HUES6 (cell line): ENCODE measurements around the gene DHX9.
A peak's percentile ranks its signal among the peaks of the same experiment; 100 is the strongest.

ENCODE experiments used
- H3K27ac ChIP-seq: 2 replicates; pipeline ENCODE4 v1.7.0; 2013; ENCODE audit warnings: low read depth, mild to moderate bottlenecking, low read length, inconsistent platforms
- H3K27me3 ChIP-seq: 2 replicates; pipeline ENCODE4 v1.6.1; 2013; ENCODE audit warnings: low read length; ENCODE audit not compliant: control insufficient read depth, insufficient read depth
- H3K36me3 ChIP-seq: 2 replicates; pipeline ENCODE4 v1.6.1; 2013; ENCODE audit warnings: low read length; ENCODE audit not compliant: control insufficient read depth, insufficient read depth
- H3K4me1 ChIP-seq: 2 replicates; pipeline ENCODE4 v1.6.1; 2013; ENCODE audit warnings: low read length; ENCODE audit not compliant: control insufficient read depth, insufficient read depth
- H3K4me3 ChIP-seq: 2 replicates; pipeline ENCODE4 v1.5.1; 2013; ENCODE audit warnings: low read depth, low read length
- H3K9ac ChIP-seq: one replicate; pipeline ENCODE4 v1.6.1; 2013; ENCODE audit warnings: mild to moderate bottlenecking, low read length
- H3K9me3 ChIP-seq: 2 replicates; pipeline ENCODE4 v1.6.1; 2013; ENCODE audit warnings: low read depth, low read length; ENCODE audit not compliant: control insufficient read depth, insufficient read depth

DHX9 gene

DNA sequence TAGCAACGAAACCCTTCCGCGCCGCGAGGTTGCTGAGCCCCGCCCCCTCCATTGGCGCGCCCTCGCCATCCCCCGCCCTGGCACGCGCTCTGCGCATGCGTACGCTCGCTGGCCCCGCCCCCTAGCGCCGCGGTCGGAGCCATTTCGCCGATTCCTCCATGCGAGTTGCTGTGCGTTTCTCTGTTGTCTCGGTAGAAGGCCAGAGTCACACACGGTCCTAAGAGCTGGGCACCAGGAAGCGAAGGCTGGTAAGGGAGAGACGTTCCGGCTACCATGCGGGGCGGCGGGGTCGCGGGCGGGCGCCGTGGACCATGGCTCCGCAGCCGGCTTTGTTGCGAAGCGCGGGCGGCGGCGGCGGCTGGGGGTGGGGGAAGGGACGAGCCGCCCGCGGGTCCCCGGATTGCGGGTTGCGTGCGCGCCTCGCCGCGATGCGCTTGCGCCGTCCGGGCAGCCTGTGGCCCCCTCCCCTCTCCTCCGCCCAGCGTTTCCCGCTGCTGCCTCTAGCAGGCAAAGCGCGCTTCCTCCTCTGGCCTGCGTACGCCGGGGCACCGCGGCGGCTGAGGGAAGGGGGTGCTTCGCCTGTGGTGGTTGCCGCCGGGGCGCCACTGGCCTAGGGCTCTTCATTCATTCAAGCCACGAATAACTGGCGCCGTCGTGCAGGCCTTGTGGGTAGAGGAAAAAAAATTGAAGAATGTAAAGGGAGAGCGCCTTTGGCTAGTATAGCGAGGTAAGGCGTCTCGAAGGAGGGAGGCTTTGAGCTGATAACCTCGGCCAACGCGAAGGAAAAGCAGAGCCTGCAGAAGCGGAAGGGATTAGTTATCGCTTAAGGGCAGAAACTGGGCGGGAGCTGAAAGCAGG, at the start of gene DHX9:
DHX9 (plus strand) TSS at position 139 of the 858 bp plus-strand sequence. CDS start 3,220 bp downstream, outside the sequence.
- H3K4me1 ChIP-seq, result no peaks in the 10 kb centered on the region
- peak within 1 kb of the TSS; percentile 90 for H3K4me3 ChIP-seq
- peak within 1 kb of the TSS; percentile 98 for H3K27ac ChIP-seq
- peak within 1 kb of the TSS; percentile 94 for H3K9ac ChIP-seq
- H3K9me3 ChIP-seq, result no peaks in the 10 kb centered on the region
- H3K27me3 ChIP-seq, result no peaks in the 10 kb centered on the region
- peaks cover 34% of the 10 kb centered on the region for H3K36me3 ChIP-seq

DNA sequence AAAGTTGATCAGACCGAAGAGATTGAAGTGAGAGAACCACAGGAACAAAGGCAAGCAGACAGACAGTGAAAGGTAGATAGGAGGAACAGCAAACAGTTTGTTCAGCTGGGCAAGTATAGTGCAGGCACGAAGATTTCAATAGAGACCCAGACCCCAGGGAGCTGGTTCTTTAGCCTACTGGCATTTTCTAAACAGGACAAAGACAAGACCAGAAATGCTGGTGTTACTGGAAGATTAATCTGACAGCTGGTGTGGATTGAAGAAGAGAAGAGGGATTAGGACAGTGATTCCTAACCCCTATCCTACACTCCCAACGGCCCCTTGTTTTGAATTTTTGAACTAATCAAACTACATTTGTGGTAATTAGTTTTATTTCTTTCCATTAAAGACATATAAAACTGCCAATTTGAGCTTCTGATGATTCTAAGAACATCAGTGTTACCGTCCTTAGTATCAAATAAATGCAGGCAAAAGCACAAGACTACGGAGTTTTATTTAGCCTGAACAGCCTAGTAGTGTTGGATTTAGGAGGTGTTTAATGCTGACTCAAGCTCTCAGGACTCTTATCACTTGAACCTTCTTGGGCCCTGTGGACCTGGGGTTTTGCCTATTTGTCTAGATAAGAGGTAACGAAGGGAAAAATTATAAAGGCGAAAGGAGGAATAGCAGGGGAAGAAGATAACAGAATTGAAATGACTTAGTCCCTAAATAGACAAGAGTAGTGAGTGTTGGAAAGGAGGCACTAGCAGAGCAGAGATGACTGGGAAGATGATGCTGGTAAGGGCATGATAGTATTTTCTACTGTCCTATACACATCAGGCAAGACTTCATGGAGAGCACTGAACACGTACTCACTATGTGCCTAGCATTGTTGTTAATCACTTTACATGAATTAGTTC, 47.6 kb upstream of the DHX9 start:
- Histone ChIP-seq H3K9ac (no peak overlapping the region), H3K27me3 (peaks cover 49% of the 10 kb centered on the region), H3K36me3 (no peaks in the 10 kb centered on the region), H3K27ac (no peak overlapping the region), H3K4me1 (no peaks in the 10 kb centered on the region), H3K4me3 (no peak overlapping the region), H3K9me3 (no peaks in the 10 kb centered on the region)

- H3K9me3 ChIP-seq, result no peaks in the 10 kb centered on the region
- H3K4me3 ChIP-seq, result no peak overlapping the region
- H3K9ac ChIP-seq, result no peak overlapping the region
- peaks cover 25% of the 10 kb centered on the region for H3K27me3 ChIP-seq
- H3K36me3 ChIP-seq, result no peaks in the 10 kb centered on the region
- no peak overlapping the region for H3K27ac ChIP-seq
- H3K4me1 ChIP-seq, result no peaks in the 10 kb centered on the region
Measured at GRCh38 chr1:182794091-182794490, 45.1 kb upstream of the DHX9 start.

DNA sequence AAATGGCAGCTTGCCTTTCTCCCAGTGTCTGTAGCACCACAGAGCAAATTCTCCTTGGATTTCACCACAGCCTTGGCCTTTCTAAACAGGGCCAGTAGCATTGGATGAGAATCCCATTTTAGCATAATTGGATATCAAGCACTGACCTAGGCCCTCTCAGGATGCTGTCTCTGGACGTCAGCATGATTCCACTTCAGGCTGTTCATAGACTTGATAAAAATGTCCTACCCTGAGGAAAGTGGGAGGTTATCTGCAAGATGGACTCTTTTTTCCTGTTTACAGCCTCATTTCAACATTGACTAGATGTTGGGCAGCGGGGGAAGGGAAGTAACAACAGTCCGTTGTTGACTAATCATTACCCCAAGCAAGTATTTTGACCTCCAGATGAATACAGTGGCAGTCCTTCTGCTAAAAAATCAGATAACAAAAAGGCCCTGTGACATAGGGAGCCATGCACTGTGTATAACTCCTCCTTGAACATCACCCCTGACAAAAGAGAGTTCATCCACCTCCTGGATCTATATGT, 44.4 kb upstream of the DHX9 start:
- no peak overlapping the region for H3K27ac ChIP-seq
- H3K27me3 ChIP-seq, result peaks cover 19% of the 10 kb centered on the region
- no peaks in the 10 kb centered on the region for H3K4me1 ChIP-seq
- H3K4me3 ChIP-seq, result no peak overlapping the region
- no peaks in the 10 kb centered on the region for H3K36me3 ChIP-seq
- no peaks in the 10 kb centered on the region for H3K9me3 ChIP-seq
- H3K9ac ChIP-seq, result no peak overlapping the region

DNA sequence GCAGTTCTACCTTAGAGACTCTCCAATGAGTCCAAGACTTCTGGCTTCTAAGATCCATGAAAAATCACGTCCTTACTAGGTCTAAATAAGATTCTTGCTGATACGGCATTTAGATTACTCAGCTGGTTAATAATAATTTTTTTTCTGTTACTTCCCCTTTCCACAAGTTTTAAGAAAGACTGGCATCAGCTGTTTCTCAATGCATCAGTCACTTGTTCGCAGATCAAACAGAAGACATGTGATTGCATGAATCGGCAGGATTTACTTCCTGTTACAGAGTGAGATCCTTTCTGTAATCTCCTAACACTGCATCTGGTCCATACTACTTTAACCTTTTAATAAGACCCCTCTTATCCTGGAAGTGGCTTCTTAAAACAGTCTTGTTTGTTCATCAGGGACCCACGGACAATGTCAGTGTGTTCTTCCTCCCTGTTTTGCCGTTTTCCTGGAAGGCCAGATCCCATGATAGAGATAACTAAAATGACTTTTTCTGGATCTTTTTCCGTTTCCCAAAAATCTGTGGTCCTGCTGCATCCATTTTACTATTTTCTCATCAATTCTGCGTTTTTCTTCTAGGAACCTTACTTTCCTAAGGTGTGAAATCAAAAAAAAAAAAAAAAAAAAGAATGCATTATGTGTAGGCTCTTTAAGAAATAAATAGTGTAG, 43.5 kb upstream of the DHX9 start:
- Histone ChIP-seq H3K9ac (no peak overlapping the region), H3K27ac (no peak overlapping the region), H3K9me3 (no peaks in the 10 kb centered on the region), H3K27me3 (peaks cover 11% of the 10 kb centered on the region), H3K4me1 (no peaks in the 10 kb centered on the region), H3K4me3 (no peak overlapping the region), H3K36me3 (no peaks in the 10 kb centered on the region)

GRCh38 chr1:182802006-182802803, 36.9 kb upstream of the DHX9 start:
- Histone ChIP-seq H3K27ac (no peak overlapping the region), H3K9ac (no peak overlapping the region), H3K4me1 (peaks cover 16% of the 10 kb centered on the region), H3K36me3 (no peaks in the 10 kb centered on the region), H3K9me3 (no peaks in the 10 kb centered on the region), H3K4me3 (no peak overlapping the region), H3K27me3 (no peaks in the 10 kb centered on the region)

- no peak overlapping the region for H3K9ac ChIP-seq
- no peak overlapping the region for H3K27ac ChIP-seq
- no peaks in the 10 kb centered on the region for H3K27me3 ChIP-seq
- peaks cover 16% of the 10 kb centered on the region for H3K4me1 ChIP-seq
- no peak overlapping the region for H3K4me3 ChIP-seq
- no peaks in the 10 kb centered on the region for H3K9me3 ChIP-seq
- H3K36me3 ChIP-seq, result no peaks in the 10 kb centered on the region
Measured at GRCh38 chr1:182803846-182804245, 35.3 kb upstream of the DHX9 start.

DNA sequence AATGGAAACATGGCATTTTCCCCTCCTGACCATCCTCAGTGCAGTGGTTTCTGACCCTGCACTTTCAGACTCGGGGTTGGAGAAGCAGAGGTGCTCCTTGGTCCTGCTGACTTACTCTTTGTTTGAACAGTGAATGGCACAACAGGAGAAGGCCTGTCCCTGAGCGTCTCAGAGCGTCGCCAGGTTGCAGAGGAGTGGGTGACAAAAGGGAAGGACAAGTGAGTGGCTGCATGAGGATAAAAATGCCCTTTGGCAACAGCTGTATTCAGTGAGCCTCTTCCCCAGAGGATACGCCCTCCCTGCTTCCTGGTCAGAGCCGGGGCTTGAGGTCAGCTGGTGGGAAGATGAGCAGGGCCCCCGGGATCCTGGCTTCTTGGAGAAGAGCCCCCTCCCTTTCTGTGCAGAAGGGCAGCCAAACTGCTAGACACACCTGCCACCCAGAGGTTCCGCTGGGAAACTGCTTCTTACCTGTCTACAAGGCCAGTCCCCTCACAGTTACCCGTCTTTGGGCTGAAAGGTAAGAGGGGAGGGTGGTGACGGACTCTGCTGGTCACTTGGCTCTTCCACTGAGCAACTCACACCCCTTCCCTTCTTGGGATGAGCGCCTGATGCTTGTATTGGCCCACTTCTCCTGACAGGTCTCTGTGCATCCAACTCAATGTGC, 33.0 kb upstream of the DHX9 start:
- H3K4me1 ChIP-seq, result peaks cover 16% of the 10 kb centered on the region
- no peak overlapping the region for H3K27ac ChIP-seq
- H3K27me3 ChIP-seq, result no peaks in the 10 kb centered on the region
- no peak overlapping the region for H3K4me3 ChIP-seq
- H3K36me3 ChIP-seq, result no peaks in the 10 kb centered on the region
- no peaks in the 10 kb centered on the region for H3K9me3 ChIP-seq
- H3K9ac ChIP-seq, result no peak overlapping the region

GRCh38 chr1:182807907-182808306, 31.2 kb upstream of the DHX9 start:
- Histone ChIP-seq H3K27ac (no peak overlapping the region), H3K9me3 (no peaks in the 10 kb centered on the region), H3K4me3 (no peak overlapping the region), H3K4me1 (peaks cover 6% of the 10 kb centered on the region; the same call in 1 of the 2 replicates), H3K36me3 (no peaks in the 10 kb centered on the region), H3K27me3 (no peaks in the 10 kb centered on the region), H3K9ac (no peak overlapping the region)
